GM12878 (cell line): ENCODE measurements around the gene VEPH1. TPM values are rescaled to one million over a fixed set of nuclear protein-coding genes. Genes with fewer than 3 reads are reported as not detected.

Experiments used
- ATAC-seq: fragments of 200-7000 bp; cut with Tn5 transposase; 3 replicates; pipeline ENCODE4 v1.9.1; 2020; ENCODE audit warnings: mild to moderate bottlenecking, moderate library complexity
- BruUV-seq: library from RNA; stranded (reverse); fragments of 400-500 nt; replicated peaks from 2 replicates; lab custom pipeline; 2021; lab: Mats Ljungman, UMichigan
- CTCF ChIA-PET: fragments of 300-600 bp; sonication (Branson Sonifier 250); formaldehyde crosslinking; extraction: SDS; loops from one replicate; lab custom pipeline; 2021; ENCODE audit warnings: inconsistent platforms; lab: Yijun Ruan, JAX
- POLR2A ChIA-PET: fragments of 350-600 bp; formaldehyde crosslinking; extraction: SDS; loops from one replicate; lab custom pipeline; 2021; ENCODE audit warnings: inconsistent platforms; lab: Charles Lee
- RAD21 ChIA-PET: fragments of 300-600 bp; sonication (Branson Sonifier 250); formaldehyde crosslinking; loops from one replicate; lab custom pipeline; 2023; ENCODE audit warnings: antibody characterized with exemption; ENCODE audit not compliant: unreplicated experiment; lab: Charles Lee
- SMC1A ChIA-PET: fragments of 300-600 bp; sonication (Branson Sonifier 250); formaldehyde crosslinking; loops from one replicate; lab custom pipeline; 2023; ENCODE audit not compliant: unreplicated experiment, uncharacterized antibody; lab: Charles Lee
- DNase-seq: peaks from one replicate; pipeline ENCODE4 v3.0.0-alpha.2; 2011; ENCODE audit warnings: low read depth, low spot score
- FAIRE-seq: peaks from 3 replicates; lab custom pipeline; 2011; peaks lifted over from hg19 to GRCh38; lab: Jason Lieb, UNC
- H2AFZ ChIP-seq: 2 replicates; pipeline ENCODE4 v1.6.0; 2011; ENCODE audit warnings: low read depth, low read length, control low read depth; ENCODE audit not compliant: control insufficient read depth
- H3K27ac ChIP-seq: 2 replicates; pipeline ENCODE4 v1.5.1; 2011; ENCODE audit warnings: control low read depth; ENCODE audit not compliant: control insufficient read depth, insufficient read depth
- H3K27me3 ChIP-seq, 2 experiments: replicated peaks in 1 of 2; 2 replicates each; pipeline versions ENCODE4 v1.6.0 to v1.6.1; 2011; ENCODE audit warnings: low read length in 1 of 2; ENCODE audit not compliant: control insufficient read depth in 2 of 2, insufficient read depth in 2 of 2
- H3K36me3 ChIP-seq, 2 experiments: 2 replicates each; pipeline ENCODE4 v1.5.1; 2011; ENCODE audit warnings: low read length in 1 of 2; ENCODE audit not compliant: control insufficient read depth in 2 of 2, insufficient read depth in 2 of 2
- H3K4me1 ChIP-seq: 2 replicates; pipeline ENCODE4 v1.6.1; 2011; ENCODE audit warnings: mild to moderate bottlenecking, low read length, moderate library complexity, mixed read lengths; ENCODE audit not compliant: control insufficient read depth, insufficient read depth
- H3K4me2 ChIP-seq: 2 replicates; pipeline ENCODE4 v1.6.0; 2011; ENCODE audit warnings: control low read depth; ENCODE audit not compliant: control insufficient read depth, insufficient read depth
- H3K4me3 ChIP-seq: fragments of 200-600 bp; sonication (generic); 2 replicates; pipeline ENCODE4 v1.5.1; 2016
- H3K79me2 ChIP-seq: 2 replicates; pipeline ENCODE4 v1.6.0; 2011; ENCODE audit warnings: low read length; ENCODE audit not compliant: control insufficient read depth, insufficient read depth
- H3K9ac ChIP-seq: 2 replicates; pipeline ENCODE4 v1.8.0; 2011; ENCODE audit warnings: low read length, control low read depth, mixed read lengths; ENCODE audit not compliant: control insufficient read depth, insufficient read depth
- H3K9me3 ChIP-seq: replicated peaks from 3 replicates; pipeline ENCODE4 v1.5.1; 2011; ENCODE audit warnings: mild to moderate bottlenecking, low read length; ENCODE audit not compliant: control insufficient read depth, insufficient read depth
- H4K20me1 ChIP-seq: 2 replicates; pipeline ENCODE4 v1.6.0; 2011; ENCODE audit not compliant: control insufficient read depth, insufficient read depth
- HCFC1 ChIP-seq: fragments of 150-350 bp; IDR thresholded peaks from 2 replicates; pipeline ENCODE4 v1.6.1; 2014; ENCODE audit warnings: low read length
- KLF5 ChIP-seq: fragments of 450-650 bp; IDR thresholded peaks from 2 replicates; pipeline ENCODE4 v1.6.1; 2014; ENCODE audit warnings: mild to moderate bottlenecking; ENCODE audit not compliant: partially characterized antibody
- RUNX3 ChIP-seq: IDR thresholded peaks from 2 replicates; pipeline ENCODE4 v1.6.1; 2012; ENCODE audit warnings: low read length, inconsistent platforms
- SMC3 ChIP-seq: IDR thresholded peaks from 2 replicates; pipeline ENCODE4 v1.6.1; 2011; ENCODE audit warnings: low read length, improper control_type of control experiment, borderline replicate concordance
- WGBS: methylation state at CpG from one replicate; pipeline ENCODE4 v1.1.6; 2016; ENCODE audit warnings: low lambda C conversion rate; ENCODE audit not compliant: insufficient replicate concordance, insufficient coverage; ENCODE audit errors: missing lambda C conversion rate; 5-methylcytosine and 5-hydroxymethylcytosine counted together
- in situ Hi-C: fragments of 300-500 bp; cut with MboI; formaldehyde crosslinking; loops from 9 replicates; pipeline ENCODE4 v1.14.3; 2018; ENCODE audit warnings: mixed read lengths
- intact Hi-C: fragments of 100-400 bp; cut with micrococcal nuclease; formaldehyde crosslinking; loops from one replicate; pipeline ENCODE4 v1.14.2; 2022; ENCODE audit not compliant: unreplicated experiment
- polyA plus RNA-seq, 11 experiments: library from polyadenylated mRNA; depleted of rRNA in 4 of 11; unstranded in 6 of 11; stranded (reverse) in 5 of 11; fragments of >200 nt; fragmentation: Nextera tagmentation in 4 of 11; fragmentation: Illumina TruSeq in 1 of 11; extraction: Ambion mirVana in 4 of 11; extraction: Trizol in 1 of 11; gene quantifications; 1 replicate in 1 of 11; 2 replicates in 10 of 11; pipeline versions ENCODE4 v1.2.1 to v1.2.3, GENCODE V29; 2011 to 2016; ENCODE audit warnings: inconsistent platforms in 2 of 11, missing spikeins in 2 of 11, low read depth in 1 of 11
- total RNA-seq, 4 experiments: library from RNA; depleted of rRNA in 3 of 4; stranded (reverse); fragments of >200 nt in 3 of 4; fragmentation: Illumina TruSeq in 1 of 4; extraction: Trizol in 1 of 4; gene quantifications; 2 replicates each; pipeline versions ENCODE4 v1.2.1 to v1.2.3, GENCODE V29; 2013 to 2021
- TF ChIP-seq, protein P1 (sequence below): fragments of 450-650 bp; IDR thresholded peaks from 2 replicates; pipeline ENCODE4 v1.6.1; 2016; ENCODE audit warnings: mild to moderate bottlenecking, moderate library complexity, borderline replicate concordance
- TF ChIP-seq, protein P2 (sequence below): IDR thresholded peaks from 2 replicates; pipeline ENCODE4 v1.6.1; 2012; ENCODE audit warnings: improper control_type of control experiment, low read depth, low read length; ENCODE audit not compliant: insufficient replicate concordance
- TF ChIP-seq, protein P3 (sequence below): IDR thresholded peaks from 2 replicates; pipeline ENCODE4 v1.6.1; 2011; ENCODE audit warnings: low read depth, mild to moderate bottlenecking, low read length, moderate library complexity, borderline replicate concordance; ENCODE audit errors: extremely low read depth
- TF ChIP-seq, protein P4 (sequence below): fragments of 450-650 bp; IDR thresholded peaks from 2 replicates; pipeline ENCODE4 v1.6.1; 2017; ENCODE audit warnings: antibody characterized with exemption, mild to moderate bottlenecking, moderate library complexity

The VEPH1 gene
- total and polyA plus RNA-seq, 10 of the 15 experiments (the other 5 are each of a cell fraction or from before 2014, with no cell fraction given) = 0.04 to 0.26 (median 0.17) TPM; not detected in 7

DNA sequence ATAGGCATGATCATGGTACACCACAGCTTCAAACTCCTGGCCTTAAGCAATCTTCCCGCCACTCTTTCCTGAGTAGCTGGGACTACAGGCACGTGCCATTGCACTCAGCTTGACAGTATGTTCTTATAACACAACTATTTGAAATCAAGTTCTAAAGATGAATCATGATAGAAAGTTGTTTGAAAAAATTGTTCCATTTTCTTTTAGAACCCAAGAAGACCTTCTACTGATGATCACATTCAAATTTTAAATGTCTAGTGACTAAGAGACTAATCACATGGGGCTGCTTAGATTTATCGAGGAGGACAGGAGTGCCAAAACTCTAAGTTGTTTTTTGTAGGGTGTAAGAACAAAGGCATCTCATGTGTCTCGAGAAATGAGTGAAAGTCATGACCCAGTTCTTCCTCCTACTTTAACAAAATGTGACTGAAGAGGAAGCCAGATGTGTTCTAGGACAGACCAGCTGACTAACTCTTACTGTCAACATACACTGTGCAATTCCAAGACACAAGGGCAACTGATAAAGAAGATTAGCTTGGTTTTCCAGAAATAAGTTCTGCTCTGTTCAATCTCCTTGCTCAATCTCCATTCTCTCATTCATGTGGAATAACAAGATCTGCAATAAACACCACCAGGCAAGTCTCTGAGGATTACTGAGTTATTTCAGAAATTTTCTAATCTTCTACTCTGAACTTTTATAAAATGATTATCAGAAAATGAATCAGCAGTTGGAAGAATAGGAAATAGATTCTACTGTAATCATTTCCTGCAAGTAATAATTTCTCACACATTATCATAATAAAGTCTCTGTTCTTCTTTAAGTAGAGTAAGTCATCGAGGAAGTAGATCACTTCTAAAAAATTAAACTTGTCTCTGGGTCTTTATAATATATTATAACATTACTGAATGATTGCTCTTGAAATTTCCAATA, 220.7 kb downstream of the VEPH1 start:
- H3K27ac ChIP-seq = no peak overlapping the region
- no peaks in the 10 kb centered on the region; a peak in 1 of 4 replicates for H3K27me3 ChIP-seq
- H3K36me3 ChIP-seq = no peaks in the 10 kb centered on the region
- no peak overlapping the region for H3K9ac ChIP-seq
- ChIA-PET CTCF (no interaction called here), SMC1A (interaction anchor here (1.5 kb wide), 1 partner anchor 25 kb away, joined by 4 read pairs; no protein-coding TSS in a partner anchor), POLR2A (no interaction called here), RAD21 (no interaction called here)
- FAIRE-seq (no peak), DNase-seq (no peak), ATAC-seq (no peak)
- H4K20me1 ChIP-seq = no peaks in the 10 kb centered on the region
- no TSS peak for BruUV-seq
- H3K4me3 ChIP-seq = no peak overlapping the region
- in situ Hi-C loops = no loop called here
- H3K4me2 ChIP-seq = no peak overlapping the region
- no peak overlapping the region for H2AFZ ChIP-seq
- no peaks in the 10 kb centered on the region for H3K4me1 ChIP-seq
- H3K79me2 ChIP-seq = no peaks in the 10 kb centered on the region
- H3K9me3 ChIP-seq = no peaks in the 10 kb centered on the region
- WGBS = 17% methylated on average over 5 of the region's 5 CpGs
- intact Hi-C loops = no loop called here
- TF ChIP-seq, protein P1, sequence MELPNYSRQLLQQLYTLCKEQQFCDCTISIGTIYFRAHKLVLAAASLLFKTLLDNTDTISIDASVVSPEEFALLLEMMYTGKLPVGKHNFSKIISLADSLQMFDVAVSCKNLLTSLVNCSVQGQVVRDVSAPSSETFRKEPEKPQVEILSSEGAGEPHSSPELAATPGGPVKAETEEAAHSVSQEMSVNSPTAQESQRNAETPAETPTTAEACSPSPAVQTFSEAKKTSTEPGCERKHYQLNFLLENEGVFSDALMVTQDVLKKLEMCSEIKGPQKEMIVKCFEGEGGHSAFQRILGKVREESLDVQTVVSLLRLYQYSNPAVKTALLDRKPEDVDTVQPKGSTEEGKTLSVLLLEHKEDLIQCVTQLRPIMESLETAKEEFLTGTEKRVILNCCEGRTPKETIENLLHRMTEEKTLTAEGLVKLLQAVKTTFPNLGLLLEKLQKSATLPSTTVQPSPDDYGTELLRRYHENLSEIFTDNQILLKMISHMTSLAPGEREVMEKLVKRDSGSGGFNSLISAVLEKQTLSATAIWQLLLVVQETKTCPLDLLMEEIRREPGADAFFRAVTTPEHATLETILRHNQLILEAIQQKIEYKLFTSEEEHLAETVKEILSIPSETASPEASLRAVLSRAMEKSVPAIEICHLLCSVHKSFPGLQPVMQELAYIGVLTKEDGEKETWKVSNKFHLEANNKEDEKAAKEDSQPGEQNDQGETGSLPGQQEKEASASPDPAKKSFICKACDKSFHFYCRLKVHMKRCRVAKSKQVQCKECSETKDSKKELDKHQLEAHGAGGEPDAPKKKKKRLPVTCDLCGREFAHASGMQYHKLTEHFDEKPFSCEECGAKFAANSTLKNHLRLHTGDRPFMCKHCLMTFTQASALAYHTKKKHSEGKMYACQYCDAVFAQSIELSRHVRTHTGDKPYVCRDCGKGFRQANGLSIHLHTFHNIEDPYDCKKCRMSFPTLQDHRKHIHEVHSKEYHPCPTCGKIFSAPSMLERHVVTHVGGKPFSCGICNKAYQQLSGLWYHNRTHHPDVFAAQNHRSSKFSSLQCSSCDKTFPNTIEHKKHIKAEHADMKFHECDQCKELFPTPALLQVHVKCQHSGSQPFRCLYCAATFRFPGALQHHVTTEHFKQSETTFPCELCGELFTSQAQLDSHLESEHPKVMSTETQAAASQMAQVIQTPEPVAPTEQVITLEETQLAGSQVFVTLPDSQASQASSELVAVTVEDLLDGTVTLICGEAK = no peak
- TF ChIP-seq KLF5 (no peak), SMC3 (no peak), HCFC1 (no peak), RUNX3 (no peak)
- TF ChIP-seq, protein P2, sequence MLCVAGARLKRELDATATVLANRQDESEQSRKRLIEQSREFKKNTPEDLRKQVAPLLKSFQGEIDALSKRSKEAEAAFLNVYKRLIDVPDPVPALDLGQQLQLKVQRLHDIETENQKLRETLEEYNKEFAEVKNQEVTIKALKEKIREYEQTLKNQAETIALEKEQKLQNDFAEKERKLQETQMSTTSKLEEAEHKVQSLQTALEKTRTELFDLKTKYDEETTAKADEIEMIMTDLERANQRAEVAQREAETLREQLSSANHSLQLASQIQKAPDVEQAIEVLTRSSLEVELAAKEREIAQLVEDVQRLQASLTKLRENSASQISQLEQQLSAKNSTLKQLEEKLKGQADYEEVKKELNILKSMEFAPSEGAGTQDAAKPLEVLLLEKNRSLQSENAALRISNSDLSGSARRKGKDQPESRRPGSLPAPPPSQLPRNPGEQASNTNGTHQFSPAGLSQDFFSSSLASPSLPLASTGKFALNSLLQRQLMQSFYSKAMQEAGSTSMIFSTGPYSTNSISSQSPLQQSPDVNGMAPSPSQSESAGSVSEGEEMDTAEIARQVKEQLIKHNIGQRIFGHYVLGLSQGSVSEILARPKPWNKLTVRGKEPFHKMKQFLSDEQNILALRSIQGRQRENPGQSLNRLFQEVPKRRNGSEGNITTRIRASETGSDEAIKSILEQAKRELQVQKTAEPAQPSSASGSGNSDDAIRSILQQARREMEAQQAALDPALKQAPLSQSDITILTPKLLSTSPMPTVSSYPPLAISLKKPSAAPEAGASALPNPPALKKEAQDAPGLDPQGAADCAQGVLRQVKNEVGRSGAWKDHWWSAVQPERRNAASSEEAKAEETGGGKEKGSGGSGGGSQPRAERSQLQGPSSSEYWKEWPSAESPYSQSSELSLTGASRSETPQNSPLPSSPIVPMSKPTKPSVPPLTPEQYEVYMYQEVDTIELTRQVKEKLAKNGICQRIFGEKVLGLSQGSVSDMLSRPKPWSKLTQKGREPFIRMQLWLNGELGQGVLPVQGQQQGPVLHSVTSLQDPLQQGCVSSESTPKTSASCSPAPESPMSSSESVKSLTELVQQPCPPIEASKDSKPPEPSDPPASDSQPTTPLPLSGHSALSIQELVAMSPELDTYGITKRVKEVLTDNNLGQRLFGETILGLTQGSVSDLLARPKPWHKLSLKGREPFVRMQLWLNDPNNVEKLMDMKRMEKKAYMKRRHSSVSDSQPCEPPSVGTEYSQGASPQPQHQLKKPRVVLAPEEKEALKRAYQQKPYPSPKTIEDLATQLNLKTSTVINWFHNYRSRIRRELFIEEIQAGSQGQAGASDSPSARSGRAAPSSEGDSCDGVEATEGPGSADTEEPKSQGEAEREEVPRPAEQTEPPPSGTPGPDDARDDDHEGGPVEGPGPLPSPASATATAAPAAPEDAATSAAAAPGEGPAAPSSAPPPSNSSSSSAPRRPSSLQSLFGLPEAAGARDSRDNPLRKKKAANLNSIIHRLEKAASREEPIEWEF = no peak
- TF ChIP-seq, protein P3, sequence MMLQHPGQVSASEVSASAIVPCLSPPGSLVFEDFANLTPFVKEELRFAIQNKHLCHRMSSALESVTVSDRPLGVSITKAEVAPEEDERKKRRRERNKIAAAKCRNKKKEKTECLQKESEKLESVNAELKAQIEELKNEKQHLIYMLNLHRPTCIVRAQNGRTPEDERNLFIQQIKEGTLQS = no peak
- TF ChIP-seq, protein P4, sequence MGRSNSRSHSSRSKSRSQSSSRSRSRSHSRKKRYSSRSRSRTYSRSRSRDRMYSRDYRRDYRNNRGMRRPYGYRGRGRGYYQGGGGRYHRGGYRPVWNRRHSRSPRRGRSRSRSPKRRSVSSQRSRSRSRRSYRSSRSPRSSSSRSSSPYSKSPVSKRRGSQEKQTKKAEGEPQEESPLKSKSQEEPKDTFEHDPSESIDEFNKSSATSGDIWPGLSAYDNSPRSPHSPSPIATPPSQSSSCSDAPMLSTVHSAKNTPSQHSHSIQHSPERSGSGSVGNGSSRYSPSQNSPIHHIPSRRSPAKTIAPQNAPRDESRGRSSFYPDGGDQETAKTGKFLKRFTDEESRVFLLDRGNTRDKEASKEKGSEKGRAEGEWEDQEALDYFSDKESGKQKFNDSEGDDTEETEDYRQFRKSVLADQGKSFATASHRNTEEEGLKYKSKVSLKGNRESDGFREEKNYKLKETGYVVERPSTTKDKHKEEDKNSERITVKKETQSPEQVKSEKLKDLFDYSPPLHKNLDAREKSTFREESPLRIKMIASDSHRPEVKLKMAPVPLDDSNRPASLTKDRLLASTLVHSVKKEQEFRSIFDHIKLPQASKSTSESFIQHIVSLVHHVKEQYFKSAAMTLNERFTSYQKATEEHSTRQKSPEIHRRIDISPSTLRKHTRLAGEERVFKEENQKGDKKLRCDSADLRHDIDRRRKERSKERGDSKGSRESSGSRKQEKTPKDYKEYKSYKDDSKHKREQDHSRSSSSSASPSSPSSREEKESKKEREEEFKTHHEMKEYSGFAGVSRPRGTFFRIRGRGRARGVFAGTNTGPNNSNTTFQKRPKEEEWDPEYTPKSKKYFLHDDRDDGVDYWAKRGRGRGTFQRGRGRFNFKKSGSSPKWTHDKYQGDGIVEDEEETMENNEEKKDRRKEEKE = no peak
